HL-60 (cell line): ENCODE data around the gene FGFR2.

Experiments used
- CTCF ChIP-seq: IDR thresholded peaks from one replicate; pipeline ENCODE4 v1.5.1; 2011; ENCODE audit warnings: low read length, control low read depth, inconsistent platforms; ENCODE audit not compliant: insufficient read depth
- POLR2AphosphoS5 ChIP-seq: IDR thresholded peaks from 2 replicates; pipeline ENCODE4 v1.6.1; 2012; ENCODE audit warnings: low read depth

- TF ChIP-seq CTCF (no peak), POLR2AphosphoS5 (no peak)
Measured at GRCh38 chr10:121462955-121463354, 135.3 kb downstream of the FGFR2 start.
